Measurements from ENCODE around the gene NOTCH3. TPM values are rescaled to one million over a fixed set of nuclear protein-coding genes. Genes with fewer than 3 reads are reported as not detected.

NOTCH3 gene
- total RNA-seq, 1 experiment from 2014 or later: 164 TPM

DNA sequence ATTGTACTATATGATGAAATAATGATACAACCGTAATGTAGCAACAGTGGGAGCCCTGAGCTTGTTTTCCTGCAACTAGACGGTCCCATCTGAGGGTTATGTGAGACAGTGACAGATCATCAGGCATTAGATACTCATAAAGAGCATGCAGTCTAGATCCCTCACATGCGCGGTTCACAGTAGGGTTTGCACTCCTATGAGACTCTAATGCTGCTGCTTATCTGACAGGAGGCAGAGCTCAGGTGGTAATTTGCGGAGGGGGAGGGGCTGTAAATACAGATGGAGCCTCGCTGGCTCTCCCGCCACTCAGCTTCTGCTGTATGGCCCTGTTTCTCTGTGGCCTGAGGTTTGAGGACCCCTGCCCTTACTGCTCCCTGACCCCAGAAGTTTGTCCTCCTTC is 17.7 kb upstream of the NOTCH3 start:
- Histone ChIP-seq H2BK120ac (ENCODE audit: low read depth, low read length, poor library complexity, severe bottlenecking) (no peak overlapping the region), H2BK20ac (ENCODE audit: low read depth, low read length, poor library complexity, severe bottlenecking) (no peak overlapping the region), H3K23ac (ENCODE audit: insufficient read length, low read depth, low read length) (no peak overlapping the region), H4K20me1 (ENCODE audit: control insufficient read depth, insufficient read depth, insufficient read length) (no peaks in the 10 kb centered on the region), H2BK12ac (ENCODE audit: insufficient read length, low read depth, low read length) (no peak overlapping the region), H3K18ac (ENCODE audit: insufficient read length, low read depth, low read length) (no peak overlapping the region), H3K27ac (ENCODE audit: insufficient read length, low read depth, low read length) (no peak overlapping the region), H2BK5ac (ENCODE audit: insufficient read length, low read length) (no peak overlapping the region), H4K91ac (ENCODE audit: insufficient read length, low read depth, low read length) (no peak overlapping the region), H3T11ph (ENCODE audit: low read length) (no peak overlapping the region), H2AFZ (ENCODE audit: low read length) (no peak overlapping the region), H3K79me2 (ENCODE audit: insufficient read depth, low read length) (no peaks in the 10 kb centered on the region), H3K14ac (ENCODE audit: insufficient read depth, low read length) (no peak overlapping the region), H3K4me1 (ENCODE audit: insufficient read depth, low read length) (no peaks in the 10 kb centered on the region), H3K4ac (ENCODE audit: low read depth, low read length) (no peak overlapping the region), H3K9me3 (ENCODE audit: control insufficient read depth, low read depth, low read length) (no peaks in the 10 kb centered on the region), H4K8ac (replicated peaks; ENCODE audit: insufficient read length, low read depth, low read length) (no peak overlapping the region), H3K79me1 (ENCODE audit: insufficient read depth, low read depth, low read length, poor library complexity, severe bottlenecking) (no peaks in the 10 kb centered on the region), H2BK15ac (ENCODE audit: low read depth, low read length) (no peak overlapping the region), H3K27me3 (ENCODE audit: insufficient read depth, low read length) (no peaks in the 10 kb centered on the region), H2AK5ac (ENCODE audit: insufficient read length, low read length) (no peak overlapping the region), H3K56ac (ENCODE audit: insufficient read length, low read depth, low read length) (no peak overlapping the region), H3K23me2 (ENCODE audit: insufficient read length, low read depth, low read length, poor library complexity, severe bottlenecking) (peaks cover 8% of the 10 kb centered on the region), H4K5ac (ENCODE audit: insufficient read length, low read depth, low read length) (no peak overlapping the region), H3K4me2 (ENCODE audit: insufficient read depth, insufficient read length, low read length) (no peak overlapping the region), H3K9ac (ENCODE audit: extremely low read depth, insufficient read length, low read length) (no peak overlapping the region)
- no peak for DNase-seq
- Mint-ChIP-seq H3K36me3 (ENCODE audit: insufficient read depth in 1 of 3, low read depth in 3 of 3) (no peaks in the 10 kb centered on the region), H3K27ac (no peak overlapping the region), H3K9me3 (no peaks in the 10 kb centered on the region), H3K27me3 (ENCODE audit: low read depth) (no peaks in the 10 kb centered on the region; the same call in 1 of the 2 replicates), H3K4me3 (no peak overlapping the region), H3K4me1 (peaks cover 9 to 10% of the 10 kb centered on the region in 2 experiments)
- TF ChIP-seq, protein P1, sequence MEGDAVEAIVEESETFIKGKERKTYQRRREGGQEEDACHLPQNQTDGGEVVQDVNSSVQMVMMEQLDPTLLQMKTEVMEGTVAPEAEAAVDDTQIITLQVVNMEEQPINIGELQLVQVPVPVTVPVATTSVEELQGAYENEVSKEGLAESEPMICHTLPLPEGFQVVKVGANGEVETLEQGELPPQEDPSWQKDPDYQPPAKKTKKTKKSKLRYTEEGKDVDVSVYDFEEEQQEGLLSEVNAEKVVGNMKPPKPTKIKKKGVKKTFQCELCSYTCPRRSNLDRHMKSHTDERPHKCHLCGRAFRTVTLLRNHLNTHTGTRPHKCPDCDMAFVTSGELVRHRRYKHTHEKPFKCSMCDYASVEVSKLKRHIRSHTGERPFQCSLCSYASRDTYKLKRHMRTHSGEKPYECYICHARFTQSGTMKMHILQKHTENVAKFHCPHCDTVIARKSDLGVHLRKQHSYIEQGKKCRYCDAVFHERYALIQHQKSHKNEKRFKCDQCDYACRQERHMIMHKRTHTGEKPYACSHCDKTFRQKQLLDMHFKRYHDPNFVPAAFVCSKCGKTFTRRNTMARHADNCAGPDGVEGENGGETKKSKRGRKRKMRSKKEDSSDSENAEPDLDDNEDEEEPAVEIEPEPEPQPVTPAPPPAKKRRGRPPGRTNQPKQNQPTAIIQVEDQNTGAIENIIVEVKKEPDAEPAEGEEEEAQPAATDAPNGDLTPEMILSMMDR (conservative IDR thresholded peaks at IDR 0.05): no peak
- no CpG with 5 or more reads among the region's 7 CpGs for WGBS (ENCODE audit: extremely low coverage, insufficient read length, low lambda C conversion rate)

Measured in H9 (cell line).